NCI-H187 (cell line): Measurements from ENCODE around the gene ACLY.
"Not testable (repeated sequence)": the region's sequence is repeated elsewhere in the genome, so short reads cannot be mapped to it uniquely, and the experiment has no call there.

Experiments
- DNase-seq, 2 experiments: peaks; one replicate each; lab custom pipeline; 2025; lab: John Stamatoyannopoulos, UW

ACLY gene

DNA sequence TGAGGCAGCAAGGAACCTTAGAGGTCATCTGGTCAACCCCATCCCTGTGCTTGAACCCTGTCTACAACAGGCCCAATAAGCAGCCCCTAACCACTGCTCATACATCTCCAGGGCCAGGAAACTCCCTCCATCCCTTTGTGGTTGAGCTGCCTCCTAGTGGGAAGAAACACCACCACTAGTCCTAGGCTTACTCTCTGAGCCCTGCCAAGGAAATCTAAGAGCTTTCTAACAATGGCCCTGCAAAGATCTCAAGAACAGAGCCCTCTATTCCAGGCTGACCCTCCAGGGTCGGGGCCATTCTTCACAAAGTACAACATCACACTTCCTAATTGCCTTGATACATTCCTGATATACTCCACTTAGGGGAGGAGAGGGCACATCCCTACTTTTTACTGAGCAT lies 5.8 kb downstream of the ACLY start:
- DNase-seq: no peak

DNA sequence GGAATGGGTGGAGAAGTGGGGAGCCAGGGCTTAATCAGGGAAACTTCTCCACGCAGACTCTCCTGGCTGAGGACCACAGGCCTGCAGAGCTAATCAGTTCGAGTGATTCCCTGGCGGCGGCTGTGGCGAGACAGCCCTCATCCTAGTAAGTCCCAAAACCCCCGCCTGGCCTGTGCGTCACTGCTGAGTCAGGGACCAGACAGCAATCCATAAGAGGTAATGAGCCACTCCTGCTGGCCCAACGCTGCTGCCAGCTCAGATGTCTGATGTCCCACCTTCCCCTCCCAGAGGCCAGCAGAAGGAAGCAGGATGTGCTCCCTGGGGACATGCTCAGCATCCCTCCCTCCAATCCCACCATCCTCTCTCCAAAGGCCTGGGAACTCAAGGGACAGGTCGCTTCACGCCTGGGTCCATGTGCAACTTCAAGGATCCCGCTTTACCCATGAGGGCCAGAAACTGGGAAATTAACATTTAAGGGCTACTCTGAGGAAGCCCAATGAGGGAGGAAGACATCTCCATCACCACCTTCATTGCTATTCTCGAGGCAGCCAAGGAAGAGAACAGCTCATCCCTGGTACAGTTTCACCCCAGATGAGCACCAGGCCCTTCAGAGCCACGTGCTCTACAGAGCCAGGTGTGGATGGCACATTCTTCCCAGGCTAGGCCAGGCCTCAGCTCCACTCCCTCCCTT lies 7.9 kb downstream of the ACLY start:
- no peak for DNase-seq

DNA sequence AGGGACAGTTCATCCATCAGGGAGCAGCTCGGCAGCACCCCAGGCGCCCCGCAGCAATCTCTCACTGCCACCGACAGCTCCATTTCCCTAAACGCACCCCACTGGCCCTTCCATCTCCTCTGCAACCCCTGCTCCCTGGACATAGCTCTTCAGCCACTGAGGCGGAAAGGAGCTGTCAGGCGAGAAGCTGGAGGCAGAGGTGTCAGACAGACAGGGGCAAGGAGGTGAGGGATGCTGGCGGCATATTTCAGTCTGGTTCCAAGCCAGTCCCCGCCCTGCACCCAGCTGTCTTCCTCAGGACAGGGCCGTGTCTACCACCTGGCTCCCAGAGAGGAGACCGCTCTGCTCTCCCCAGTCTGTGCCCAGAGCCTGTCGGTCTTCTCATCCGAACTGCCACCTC lies 9.7 kb downstream of the ACLY start:
- no peak for DNase-seq

DNA sequence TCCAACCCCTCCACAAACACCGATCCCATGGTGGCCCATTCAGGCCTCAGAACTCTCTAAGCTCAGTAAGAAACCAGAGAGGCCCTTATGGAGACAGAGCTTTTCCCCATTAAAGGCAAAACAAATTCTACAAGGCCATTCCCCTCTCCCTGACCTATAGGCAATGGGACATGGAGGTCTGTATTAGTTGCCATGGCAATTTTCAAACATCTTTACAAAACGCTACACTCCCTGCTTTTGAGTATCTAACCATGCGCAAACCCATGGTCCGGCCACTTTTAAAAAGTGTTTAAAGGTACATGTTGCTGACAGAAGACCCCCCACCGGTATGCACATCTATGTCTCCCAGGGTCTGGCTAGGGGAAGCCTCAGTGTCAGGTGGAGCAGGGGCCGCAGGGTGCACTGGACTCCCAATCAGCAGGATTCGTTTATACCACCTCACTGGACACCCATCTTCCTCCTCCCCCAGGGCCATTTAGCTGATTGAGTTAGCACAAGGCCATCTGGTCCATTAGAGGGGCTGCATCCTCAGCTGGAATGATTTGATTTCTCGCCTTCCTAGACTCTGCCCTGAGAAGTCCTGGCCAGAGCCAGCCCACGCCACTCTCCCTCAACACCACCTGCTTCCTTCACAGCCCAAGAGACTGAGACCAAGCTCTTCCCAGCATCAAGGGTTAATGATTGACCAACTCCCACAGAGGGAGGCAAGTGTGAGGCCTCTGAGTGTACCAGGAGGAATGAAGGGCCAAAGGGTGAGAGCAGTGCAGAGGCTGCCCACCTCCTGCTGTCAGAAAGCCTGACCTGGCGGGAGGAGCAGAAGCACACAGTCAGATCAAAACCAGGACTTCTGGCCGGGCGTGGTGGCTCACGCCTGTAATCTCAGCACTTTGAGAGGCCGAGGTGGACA lies 10.9 kb downstream of the ACLY start:
- DNase-seq: no peak

DNA sequence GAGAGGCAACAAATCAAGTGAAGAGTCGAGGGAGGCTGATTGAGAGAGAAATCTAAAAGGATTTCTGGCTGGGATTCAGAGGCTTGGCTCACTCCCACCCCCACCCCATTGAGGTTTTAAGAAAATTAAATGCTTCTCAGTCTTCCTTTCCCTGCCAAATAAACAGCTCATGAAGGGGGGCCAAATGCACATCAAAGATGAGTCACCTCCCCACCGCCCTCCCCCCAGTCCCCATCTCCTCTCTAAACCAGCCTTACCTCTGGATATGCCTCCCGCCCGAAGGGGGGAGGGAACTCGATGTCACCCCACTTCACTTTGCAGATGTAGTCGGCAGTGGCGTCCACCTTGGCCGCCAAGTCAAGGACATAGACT lies 11.6 kb downstream of the ACLY start:
- DNase-seq: peak; percentile 44 to 61

DNA sequence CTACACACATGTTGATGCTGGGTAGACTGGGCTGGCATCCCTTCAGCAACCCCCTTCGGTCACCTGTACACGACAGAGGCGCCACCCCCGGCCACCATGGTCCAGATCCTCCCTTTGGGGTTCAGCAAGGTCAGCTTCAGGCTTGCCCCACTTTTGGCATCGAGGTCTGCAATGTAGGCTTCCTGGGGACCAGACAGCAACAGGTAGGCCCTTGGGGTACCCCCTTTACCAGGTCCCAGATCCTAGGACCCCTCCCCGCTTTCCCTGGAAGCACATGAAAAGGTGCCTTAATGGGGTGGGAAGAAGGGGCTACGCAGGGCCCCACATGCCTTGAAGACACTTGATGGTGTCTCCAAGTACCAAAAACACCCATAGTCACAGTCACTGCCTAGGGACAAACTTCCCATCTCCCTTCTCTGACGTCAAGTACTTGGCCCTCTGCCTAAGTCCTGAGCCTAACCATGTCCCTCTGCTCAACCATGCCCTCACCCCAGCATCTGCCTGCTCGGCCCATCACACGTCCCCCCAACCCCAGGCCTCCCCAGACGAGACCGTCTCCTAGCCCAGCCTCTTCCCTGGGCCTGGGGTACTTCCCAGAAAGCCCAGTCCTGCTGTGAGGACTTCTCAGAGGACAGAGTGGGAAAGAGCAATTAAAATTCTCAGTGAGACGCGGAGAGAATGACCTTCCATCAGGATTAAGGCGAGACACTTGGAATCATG lies 12.1 kb downstream of the ACLY start:
- peak in 1 of 2 experiments; percentile 61 for DNase-seq

DNA sequence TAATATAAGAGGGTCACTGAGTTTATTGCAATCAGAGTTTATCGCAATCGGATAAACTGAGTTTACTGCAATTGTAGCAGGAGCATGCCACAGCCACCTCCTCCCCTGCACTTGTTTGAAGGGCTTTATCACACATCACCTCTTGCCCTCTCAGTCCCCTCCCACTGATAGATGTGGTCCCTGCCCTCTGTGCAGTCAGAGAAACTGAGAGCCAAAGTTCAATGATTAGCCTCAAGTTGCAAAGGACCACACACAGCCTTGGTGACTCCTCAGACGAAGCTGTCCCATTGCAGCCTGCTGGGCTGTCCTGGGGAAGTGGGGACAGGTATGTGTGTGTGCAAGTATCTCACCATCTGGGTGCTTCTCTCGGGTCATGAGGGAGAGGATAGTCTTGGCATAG lies 13.6 kb downstream of the ACLY start:
- DNase-seq: no peak

DNA sequence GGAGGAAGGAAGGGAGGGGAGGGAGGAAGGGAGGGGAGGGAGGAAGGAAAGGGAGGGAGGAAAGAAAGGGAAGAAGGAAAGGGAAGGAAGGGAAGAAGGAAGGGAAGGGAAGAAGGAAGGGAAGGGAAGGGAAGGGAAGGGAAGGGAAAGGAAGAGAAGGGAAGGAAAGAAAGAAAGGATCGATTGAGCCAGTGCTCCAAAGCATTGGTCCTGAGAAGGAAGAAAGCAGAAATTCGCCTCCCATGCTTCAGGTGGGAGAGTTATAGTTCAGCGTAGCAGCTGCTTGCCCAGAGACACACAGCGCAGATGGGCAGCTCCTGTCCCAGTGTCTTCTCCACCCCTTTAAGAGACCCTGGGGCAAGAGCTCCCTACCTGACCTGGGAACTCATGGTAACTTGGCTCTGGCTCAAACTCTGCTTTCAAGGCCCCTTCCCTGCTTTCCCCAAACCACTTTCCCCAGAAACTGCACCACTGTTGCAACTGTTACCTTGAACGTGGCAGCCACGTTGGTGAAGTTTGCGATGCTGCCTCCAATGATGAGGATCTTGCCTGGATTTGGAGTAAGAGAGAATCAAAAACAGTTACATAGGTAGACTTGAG lies 14.4 kb downstream of the ACLY start:
- no peak for DNase-seq

DNA sequence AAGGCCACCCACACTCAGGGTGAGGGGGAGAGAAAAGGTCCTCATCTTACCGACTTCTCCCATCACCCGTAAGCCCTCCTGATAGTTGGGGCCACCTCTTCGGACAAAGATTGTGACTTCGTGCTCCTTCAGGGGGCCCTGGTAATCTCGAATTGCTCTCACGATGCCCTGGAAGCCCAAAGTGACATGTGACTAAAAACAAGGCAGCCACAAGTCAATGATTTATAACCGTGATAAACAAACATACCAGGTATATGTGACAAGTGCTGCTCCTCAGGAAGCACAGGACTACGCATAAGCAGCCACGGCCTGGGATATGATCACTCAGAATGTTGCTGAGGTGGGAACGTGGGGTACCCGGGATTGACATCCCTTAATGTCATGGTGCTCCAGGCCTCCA lies 17.1 kb downstream of the ACLY start:
- no peak for DNase-seq

DNA sequence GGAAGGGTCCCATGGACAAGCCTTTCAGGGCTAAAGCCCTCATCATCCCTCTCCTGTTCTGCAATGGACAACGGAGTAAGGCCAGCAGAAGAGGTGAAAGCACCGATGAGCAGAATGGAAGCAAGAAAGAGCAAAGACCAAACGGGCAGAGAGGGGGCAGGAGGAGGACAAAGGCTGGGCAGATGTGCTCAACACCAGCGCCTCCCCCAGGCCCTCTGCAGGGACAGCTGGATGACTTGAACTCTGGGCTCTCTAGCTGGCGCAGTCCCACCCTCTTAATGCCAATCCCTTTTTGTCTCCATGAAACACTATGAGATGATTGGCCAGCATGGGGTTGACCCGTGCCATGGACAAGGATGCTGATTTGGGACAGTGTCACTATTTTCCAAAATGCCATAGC lies 22.0 kb downstream of the ACLY start:
- DNase-seq: no peak

DNA sequence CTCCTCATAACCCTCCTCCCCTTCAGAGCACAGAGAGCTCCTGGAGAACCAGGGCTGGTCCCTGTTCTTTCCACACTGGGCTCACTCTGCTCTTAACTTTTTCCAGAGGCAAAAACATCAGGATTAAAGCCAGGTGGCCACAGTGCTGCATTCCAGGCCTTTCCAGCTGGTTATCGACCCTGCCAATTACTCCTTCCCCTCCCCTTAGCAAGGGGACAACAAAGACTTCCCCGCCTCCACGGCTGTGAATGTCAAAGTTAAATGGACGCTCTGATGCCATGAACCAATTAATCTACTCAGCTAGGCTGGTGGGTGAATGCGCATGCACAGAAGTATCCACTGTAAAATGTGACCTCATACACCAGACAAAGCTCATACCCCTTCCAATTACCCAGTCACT lies 23.1 kb downstream of the ACLY start:
- no peak for DNase-seq

DNA sequence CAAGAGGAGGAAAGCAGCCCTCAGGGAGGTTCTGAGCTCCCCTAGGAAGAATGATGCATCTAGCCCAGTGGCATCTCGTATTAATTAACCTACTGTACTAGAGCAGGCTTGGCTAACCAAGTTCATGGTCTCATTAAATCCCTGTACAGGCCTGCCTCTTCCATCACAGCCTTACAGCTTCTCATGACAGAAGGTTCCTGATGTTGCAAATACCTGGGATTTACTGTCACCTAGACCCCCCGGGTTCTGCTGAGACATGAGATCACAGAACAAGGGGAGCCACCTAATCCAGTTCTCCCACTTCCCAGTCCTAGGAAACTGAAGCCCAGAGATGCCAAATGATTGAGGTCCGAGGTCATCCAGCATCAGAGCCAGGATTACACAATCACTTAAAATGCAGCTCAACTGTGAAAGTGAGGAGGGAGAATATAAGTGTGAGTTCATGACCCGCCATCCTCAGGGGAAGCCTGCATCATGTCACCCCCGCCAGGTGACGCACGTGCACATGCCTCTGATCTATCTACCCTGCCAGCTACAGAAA lies 23.9 kb downstream of the ACLY start:
- DNase-seq: no peak

DNA sequence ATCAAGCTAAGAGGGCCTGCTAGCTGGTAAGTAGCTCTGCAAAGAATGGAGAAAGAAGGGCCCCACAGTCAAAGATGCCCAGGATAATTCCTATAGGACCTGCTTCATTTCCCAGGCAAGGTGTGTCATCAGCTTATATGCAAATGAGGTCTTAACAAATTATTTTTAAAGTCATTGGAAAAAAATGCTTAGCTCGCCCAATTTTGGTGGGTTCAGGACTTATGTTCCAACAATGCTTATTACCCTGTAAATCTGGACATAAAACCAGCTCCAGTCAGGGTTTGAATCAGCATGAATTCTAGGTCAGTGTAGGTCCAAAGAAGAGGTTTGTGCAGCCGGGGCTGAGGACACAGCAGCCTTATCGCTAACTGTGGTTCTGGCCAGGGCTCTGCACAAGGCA lies 25.4 kb downstream of the ACLY start:
- no peak for DNase-seq

DNA sequence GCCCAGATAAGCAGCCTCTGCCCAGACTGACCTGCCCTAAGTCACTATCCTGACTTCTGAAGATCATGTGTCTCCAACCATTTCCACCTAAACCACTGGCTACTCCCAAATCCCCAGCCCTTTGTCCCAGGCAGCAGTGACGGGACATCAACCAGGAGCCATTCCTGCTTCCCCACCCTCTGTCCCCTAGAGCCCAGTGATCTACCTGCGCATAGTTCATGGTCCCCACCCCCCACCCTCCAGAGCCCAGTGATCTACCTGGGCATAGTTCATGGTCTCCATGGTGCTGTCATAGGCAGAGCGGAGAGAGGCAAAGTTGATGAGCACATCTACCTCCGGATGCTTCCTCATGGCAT lies 26.8 kb downstream of the ACLY start:
- no peak for DNase-seq

DNA sequence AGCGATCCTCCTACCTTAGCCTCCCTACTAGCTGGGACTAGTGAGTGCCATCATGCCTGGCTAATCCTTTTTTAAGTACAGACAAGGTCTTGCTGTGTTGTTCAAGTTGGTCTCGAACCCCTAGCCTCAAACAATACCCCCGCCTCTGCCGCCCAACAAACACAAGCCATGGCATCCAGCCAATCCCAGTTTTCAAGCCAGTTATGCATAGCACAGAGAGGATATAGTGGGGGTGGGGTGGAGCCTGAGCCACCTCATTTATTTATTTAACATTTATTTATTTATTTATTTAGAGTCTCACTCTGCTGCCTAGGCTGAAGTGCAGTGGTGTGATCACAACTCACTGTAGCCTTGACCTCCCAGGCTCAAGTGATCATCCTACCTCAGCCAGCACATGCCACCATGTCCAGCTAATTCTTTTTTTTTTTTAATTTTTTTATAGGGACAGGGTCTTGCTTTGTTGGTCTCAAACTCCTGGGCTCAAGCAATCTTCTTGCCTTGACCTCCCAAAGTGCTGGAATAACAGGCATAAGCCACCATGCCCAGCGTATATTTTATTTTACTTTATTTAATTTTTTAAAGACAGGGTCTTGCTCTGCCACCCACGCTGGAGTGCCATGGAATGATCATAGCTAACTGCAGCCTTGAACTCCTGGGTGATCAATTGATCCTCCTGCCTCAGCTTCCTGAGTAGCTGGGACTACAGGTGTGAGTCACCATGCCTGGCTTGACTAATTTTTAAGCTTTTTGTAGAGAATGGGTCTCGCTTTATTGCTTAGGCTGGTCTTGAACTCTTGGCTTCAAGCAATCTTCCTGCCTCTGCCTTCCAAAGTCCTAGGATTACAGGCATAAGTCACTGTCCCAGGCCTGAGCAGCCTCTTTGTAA lies 27.4 kb downstream of the ACLY start:
- no peak for DNase-seq

DNA sequence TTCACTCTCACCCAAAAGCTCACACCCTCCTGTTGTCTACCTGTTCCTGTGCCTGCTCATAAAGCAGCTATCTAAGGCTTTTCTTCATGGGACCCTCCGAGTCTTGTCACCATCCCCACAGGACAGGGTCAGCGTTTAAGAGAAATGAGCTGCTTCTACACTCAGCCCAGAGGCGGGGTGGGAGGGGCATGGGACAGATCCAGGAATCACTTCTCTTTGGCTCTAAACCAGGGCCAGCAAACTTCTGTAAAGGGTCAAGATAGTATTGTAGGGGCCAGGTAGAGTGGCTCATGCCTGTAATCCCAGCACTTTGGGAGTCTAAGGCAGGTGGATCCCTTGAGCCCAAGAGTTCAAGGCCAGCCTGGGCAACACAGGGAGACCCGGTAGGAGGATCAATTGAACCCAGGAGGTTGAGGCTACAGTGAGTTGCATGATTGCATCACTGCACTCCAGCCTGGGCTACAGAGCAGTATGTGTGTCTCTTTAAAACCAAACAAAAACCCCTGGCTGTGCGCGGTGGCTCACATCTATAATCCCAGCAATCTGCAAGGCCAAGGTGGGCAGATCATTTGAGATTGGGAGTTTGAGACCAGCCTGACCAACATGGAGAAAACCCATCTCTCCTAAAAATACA lies 30.3 kb downstream of the ACLY start:
- no peak for DNase-seq

DNA sequence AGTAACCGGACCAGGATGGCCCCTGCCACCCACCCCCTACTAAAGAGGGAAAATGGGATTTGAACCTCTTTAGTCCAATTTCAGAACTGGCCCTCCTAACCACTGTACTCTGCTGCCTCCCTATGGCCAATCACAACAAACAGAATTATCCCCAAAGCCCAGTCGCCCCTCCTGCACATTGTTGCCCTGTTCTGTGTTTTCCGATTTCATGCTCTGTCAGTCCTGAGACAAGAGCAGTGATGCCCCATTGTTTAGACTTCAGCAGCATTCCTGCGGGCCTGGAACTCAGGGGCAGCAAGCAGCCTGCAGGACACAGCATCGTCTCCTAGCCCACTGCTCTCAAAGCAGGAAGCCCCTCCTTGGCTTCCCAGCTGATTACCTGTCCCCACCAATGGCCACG lies 33.0 kb downstream of the ACLY start:
- no peak for DNase-seq

DNA sequence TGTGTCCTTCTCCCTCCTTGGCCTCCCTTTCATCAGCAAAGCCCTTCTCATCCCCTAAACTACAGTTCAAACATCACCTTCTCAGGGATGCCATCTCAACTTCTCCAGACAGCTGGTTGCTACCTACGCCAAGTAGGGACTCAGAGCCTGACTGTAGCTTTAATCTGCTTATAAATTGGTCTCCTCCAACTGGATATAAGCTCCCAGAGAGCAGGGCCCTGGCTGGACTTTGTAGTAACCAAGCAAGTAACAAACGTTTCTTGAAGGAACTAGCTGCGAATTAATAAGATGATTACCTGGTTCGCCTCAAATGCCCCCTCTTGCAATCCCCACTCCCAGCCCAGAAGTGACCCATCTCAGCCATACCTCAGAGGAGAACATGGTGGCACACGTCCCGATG lies 36.0 kb downstream of the ACLY start:
- DNase-seq: no peak

DNA sequence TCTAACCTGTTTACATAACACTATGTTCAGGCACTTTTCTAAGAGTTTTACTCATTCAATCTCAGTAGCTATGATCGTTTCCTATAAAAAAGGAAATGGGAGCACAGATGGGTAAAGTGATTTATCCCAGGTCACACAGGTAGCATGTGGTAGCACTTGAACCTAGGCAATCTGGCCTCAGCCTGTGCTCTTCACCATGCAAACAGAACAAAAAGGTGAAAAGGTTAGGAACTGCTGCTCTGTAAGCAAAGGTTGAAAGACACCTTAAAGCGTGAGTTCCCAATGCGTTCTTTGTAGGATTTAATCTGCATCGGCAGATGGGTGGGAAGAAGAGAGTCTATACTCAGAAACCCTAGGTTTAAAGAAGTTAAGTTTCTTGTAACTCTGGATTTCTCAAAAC lies 38.6 kb downstream of the ACLY start:
- no peak for DNase-seq

DNA sequence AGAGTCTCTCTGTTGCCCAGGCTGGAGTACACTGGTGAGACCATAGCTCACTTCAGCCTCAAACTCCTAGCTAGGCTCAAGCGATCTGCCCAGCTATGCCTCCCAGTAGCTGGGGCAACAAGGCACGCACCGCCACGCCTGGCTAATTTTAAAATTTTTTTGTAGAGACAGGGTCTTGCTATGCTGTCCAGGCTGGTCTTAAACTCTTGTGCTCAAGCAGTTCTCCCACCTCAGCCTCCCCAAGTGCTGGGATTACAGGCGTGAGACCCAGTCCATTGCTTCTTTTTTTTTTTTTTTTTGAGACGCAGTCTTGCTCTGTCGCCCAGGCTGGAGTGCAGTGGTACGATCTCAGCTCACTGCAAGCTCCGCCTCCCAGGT lies 44.5 kb downstream of the ACLY start:
- DNase-seq: not testable (repeated sequence)
